ENCODE results near the gene LDB2. TPM values are rescaled to one million over a fixed set of nuclear protein-coding genes. Genes with fewer than 3 reads are reported as not detected.

Gene LDB2
- total and polyA plus RNA-seq, 2 donors (not counting 3 experiments of a cell fraction or from before 2014, with no cell fraction given), result 127 to 223 TPM

- Histone ChIP-seq H2AFZ (ENCODE audit: low read depth, low read length) (no peak overlapping the region), H3K9ac (replicated peaks; ENCODE audit: extremely low read depth, insufficient read depth, low read length) (no peak overlapping the region), H3K9me1 (replicated peaks; ENCODE audit: control insufficient read depth, extremely low read depth, insufficient read depth, low read length) (no peaks in the 10 kb centered on the region), H3K27me3 (ENCODE audit: control insufficient read depth in 2 of 2, insufficient read depth in 2 of 2, low read length in 2 of 2) (no peaks in the 10 kb centered on the region), H3K36me3 (ENCODE audit: control insufficient read depth in 2 of 2, extremely low read depth in 1 of 2, insufficient read depth in 2 of 2, low read length in 2 of 2) (no peaks in the 10 kb centered on the region), H3K4me3 (replicated peaks in 1 of 3; ENCODE audit: insufficient read depth in 1 of 3, low read depth in 1 of 3, low read length in 3 of 3) (no peak overlapping the region), H3K4me2 (ENCODE audit: insufficient read depth, low read length) (no peak overlapping the region), H3K27ac (ENCODE audit: insufficient read depth, low read depth, low read length) (no peak overlapping the region), H4K20me1 (replicated peaks; ENCODE audit: control insufficient read depth, extremely low read depth, insufficient read depth, low read length) (no peaks in the 10 kb centered on the region), H3K4me1 (ENCODE audit: control insufficient read depth, extremely low read depth, insufficient read depth, low read length) (no peaks in the 10 kb centered on the region), H3K9me3 (replicated peaks; ENCODE audit: control insufficient read depth, insufficient read depth, low read length) (no peaks in the 10 kb centered on the region), H3K79me2 (ENCODE audit: control insufficient read depth, insufficient read depth, low read length) (no peaks in the 10 kb centered on the region)
- DNase-seq (ENCODE audit: low read depth, low spot score), result no peak
- TF ChIP-seq EZH2 (IDR thresholded peaks at IDR 0.05; ENCODE audit: borderline replicate concordance, low read depth, low read length, severe bottlenecking) (no peak), GATA2 (IDR thresholded peaks at IDR 0.05; ENCODE audit: insufficient read depth, insufficient read length, low read depth, low read length) (no peak), POLR2AphosphoS5 (IDR thresholded peaks at IDR 0.05; ENCODE audit: insufficient read depth, low read depth, low read length) (no peak), CTCF (IDR thresholded peaks at IDR 0.05; ENCODE audit: extremely low read depth in 1 of 2, insufficient read depth in 1 of 2, low read depth in 1 of 2, low read length in 2 of 2) (no peak), MYC (IDR thresholded peaks at IDR 0.05; ENCODE audit: low read depth, low read length) (no peak), JUN (IDR thresholded peaks at IDR 0.05; ENCODE audit: borderline replicate concordance, insufficient read depth, insufficient read length, low read depth) (no peak), POLR2A (IDR thresholded peaks at IDR 0.05; ENCODE audit: low read depth, low read length) (no peak), FOS (IDR thresholded peaks at IDR 0.05; ENCODE audit: borderline replicate concordance, insufficient read depth, low read length) (no peak)
- TF ChIP-seq, protein P1, sequence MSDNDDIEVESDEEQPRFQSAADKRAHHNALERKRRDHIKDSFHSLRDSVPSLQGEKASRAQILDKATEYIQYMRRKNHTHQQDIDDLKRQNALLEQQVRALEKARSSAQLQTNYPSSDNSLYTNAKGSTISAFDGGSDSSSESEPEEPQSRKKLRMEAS (IDR thresholded peaks at IDR 0.05; ENCODE audit: insufficient read depth, insufficient read length), result no peak
- FAIRE-seq, result no peak
- CTCF ChIA-PET, result no interaction called here
- POLR2A ChIA-PET, result no interaction called here
- dilution Hi-C loops (cut with MboI; ENCODE audit: extremely low pct_ligation_motif_present, low sequenced_read_pairs) (no loop called here), intact Hi-C loops (cut with micrococcal nuclease) (no loop called here)
- no TSS peak for BruUV-seq (replicated peaks)
Measured at GRCh38 chr4:16524911-16525554, 373.4 kb downstream of the LDB2 start.
